Common myeloid progenitor, CD34-positive (primary cell): Measurements from ENCODE around the gene TXN.
"Not testable (repeated sequence)": the region's sequence is repeated elsewhere in the genome, so short reads cannot be mapped to it uniquely, and the experiment has no call there.

Source experiments
- CTCF ChIA-PET: fragments of 350-600 bp; sonication (Branson Sonifier 250); formaldehyde crosslinking; loops from one replicate; lab custom pipeline; 2021; ENCODE audit warnings: antibody characterized with exemption; lab: Charles Lee
- POLR2A ChIA-PET: fragments of 350-600 bp; sonication (Branson Sonifier 250); formaldehyde crosslinking; loops from one replicate; lab custom pipeline; 2021; ENCODE audit warnings: antibody characterized with exemption; lab: Charles Lee
- DNase-seq, 3 donors: peaks; one replicate each; pipeline versions ENCODE4 v3.0.0 to v3.0.0-alpha.2; 2013
- H3K27ac ChIP-seq, 2 experiments: 1 replicate in 1 of 2; 2 replicates in 1 of 2; pipeline ENCODE4 v1.7.0; 2013; ENCODE audit warnings: inconsistent platforms in 2 of 2, low read length in 2 of 2, mild to moderate bottlenecking in 2 of 2, low read depth in 1 of 2, moderate library complexity in 1 of 2; ENCODE audit not compliant: severe bottlenecking in 2 of 2, insufficient read depth in 1 of 2, poor library complexity in 1 of 2
- H3K27me3 ChIP-seq, 5 experiments: replicated peaks in 2 of 5; 1 replicate in 3 of 5; 2 replicates in 2 of 5; pipeline versions ENCODE4 v1.6.1 to v1.7.0; 2013; ENCODE audit warnings: low read length in 4 of 5, mild to moderate bottlenecking in 2 of 5, moderate library complexity in 2 of 5, inconsistent platforms in 1 of 5; ENCODE audit not compliant: insufficient read depth in 5 of 5, control insufficient read depth in 4 of 5
- H3K36me3 ChIP-seq, 4 experiments: 1 replicate in 2 of 4; 2 replicates in 2 of 4; pipeline versions ENCODE4 v1.6.1 to v1.7.0; 2013; ENCODE audit warnings: low read length in 3 of 4, control low read depth in 1 of 4, mild to moderate bottlenecking in 1 of 4; ENCODE audit not compliant: control insufficient read depth in 4 of 4, insufficient read depth in 4 of 4
- H3K4me1 ChIP-seq, 4 experiments: 1 replicate in 3 of 4; 2 replicates in 1 of 4; pipeline versions ENCODE4 v1.6.1 to v1.7.1; 2013; ENCODE audit warnings: low read length in 3 of 4, mild to moderate bottlenecking in 3 of 4, control low read depth in 1 of 4, inconsistent platforms in 1 of 4, moderate library complexity in 1 of 4; ENCODE audit not compliant: control insufficient read depth in 4 of 4, insufficient read depth in 4 of 4; ENCODE audit errors: control extremely low read depth in 1 of 4
- H3K4me3 ChIP-seq, 7 experiments: 1 replicate in 4 of 7; 2 replicates in 3 of 7; pipeline versions ENCODE4 v1.5.1 to v1.7.0; 2013; ENCODE audit warnings: mild to moderate bottlenecking in 7 of 7, low read length in 6 of 7, moderate library complexity in 6 of 7, inconsistent platforms in 2 of 7, low read depth in 2 of 7, control low read depth in 1 of 7; ENCODE audit not compliant: insufficient read depth in 4 of 7, control insufficient read depth in 1 of 7; ENCODE audit errors: extremely low read depth in 1 of 7
- H3K9me3 ChIP-seq, 5 experiments: 1 replicate in 4 of 5; 2 replicates in 1 of 5; pipeline versions ENCODE4 v1.6.1 to v1.7.1; 2013; ENCODE audit warnings: low read length in 4 of 5, mild to moderate bottlenecking in 2 of 5, inconsistent platforms in 1 of 5, low read depth in 1 of 5, moderate library complexity in 1 of 5; ENCODE audit not compliant: control insufficient read depth in 4 of 5, insufficient read depth in 2 of 5; ENCODE audit errors: control extremely low read depth in 1 of 5
- WGBS: methylation state at CpG from one replicate; pipeline ENCODE4 v1.1.5; 2013; ENCODE audit not compliant: insufficient coverage; 5-methylcytosine and 5-hydroxymethylcytosine counted together

TXN gene

DNA sequence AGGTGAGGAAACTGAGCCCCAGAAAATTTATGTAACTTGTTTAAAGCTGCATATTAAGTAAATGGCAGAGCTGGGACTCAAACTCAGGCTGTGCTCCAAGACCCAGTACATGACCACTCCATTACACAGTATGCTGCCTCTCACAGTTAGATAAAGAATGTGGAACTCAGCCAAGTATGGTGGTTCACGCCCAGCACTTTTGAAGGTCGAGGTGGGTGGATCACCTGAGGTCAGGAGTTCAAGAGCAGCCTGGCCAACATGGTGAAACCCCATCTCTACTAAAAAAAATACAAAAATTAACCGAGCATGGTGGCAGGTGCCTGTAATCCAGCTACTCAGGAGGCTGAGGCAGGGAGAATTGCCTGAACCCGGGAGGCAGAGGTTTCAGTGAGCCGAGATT, 50.7 kb downstream of the TXN start:
- POLR2A ChIA-PET, H3K27ac ChIP-seq, H3K4me1 ChIP-seq, H3K27me3 ChIP-seq, DNase-seq, H3K4me3 ChIP-seq, H3K36me3 ChIP-seq, H3K9me3 ChIP-seq: not testable (repeated sequence)
- CTCF ChIA-PET: interaction anchor here (0.9 to 1.6 kb wide), 2 partner anchors 10 to 18 kb away, joined by 3 read pairs; no protein-coding TSS in a partner anchor
- WGBS: 97% methylated on average over 4 of the region's 5 CpGs

DNA sequence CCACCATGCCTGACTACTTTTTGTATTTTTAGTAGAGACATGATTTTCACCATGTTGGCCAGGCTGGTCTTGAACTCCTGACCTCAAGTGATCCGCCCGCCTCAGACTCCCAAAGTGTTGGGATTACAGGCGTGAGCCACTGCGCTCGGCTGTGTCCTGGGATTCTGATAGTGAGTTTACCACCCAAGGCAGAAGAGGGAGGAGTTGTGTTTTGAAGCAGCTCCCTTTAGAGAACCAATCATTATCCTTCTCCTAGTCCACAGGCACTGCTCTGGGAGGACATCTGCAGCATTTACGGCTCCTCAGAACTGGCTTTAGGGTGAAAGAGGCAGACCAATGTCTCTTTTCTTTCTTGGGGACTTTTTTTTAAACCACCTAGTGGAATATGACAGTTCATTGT, 54.1 kb downstream of the TXN start:
- Histone ChIP-seq H3K9me3 (no peaks in the 10 kb centered on the region), H3K27ac (no peak overlapping the region), H3K4me1 (peaks cover 0 to 2% (median 0%) of the 10 kb centered on the region in 4 experiments), H3K27me3 (no peaks in the 10 kb centered on the region), H3K4me3 (no peak overlapping the region), H3K36me3 (no peaks in the 10 kb centered on the region)
- no CpG with 5 or more reads among the region's 6 CpGs for WGBS
- ChIA-PET CTCF (interaction anchor here (1.0 to 1.5 kb wide), 2 partner anchors 14 to 299 kb away, joined by 3 to 4 read pairs; no protein-coding TSS in a partner anchor), POLR2A (no interaction called here)
- DNase-seq: no peak

- no peaks in the 10 kb centered on the region for H3K9me3 ChIP-seq
- WGBS: no CpG with 5 or more reads among the region's 2 CpGs
- H3K36me3 ChIP-seq: no peaks in the 10 kb centered on the region
- H3K27me3 ChIP-seq: no peaks in the 10 kb centered on the region
- POLR2A ChIA-PET: no interaction called here
- peaks cover 0 to under 1% (median 0%) of the 10 kb centered on the region in 4 experiments for H3K4me1 ChIP-seq
- CTCF ChIA-PET: interaction anchor here (0.8 to 1.6 kb wide), 2 partner anchors 10 to 353 kb away, joined by 3 to 6 read pairs; no protein-coding TSS in a partner anchor
- no peak overlapping the region for H3K27ac ChIP-seq
- DNase-seq: no peak
- no peak overlapping the region for H3K4me3 ChIP-seq
These were observed 56.7 kb downstream of the TXN start for GRCh38 chr9:110199643-110200042.

DNA sequence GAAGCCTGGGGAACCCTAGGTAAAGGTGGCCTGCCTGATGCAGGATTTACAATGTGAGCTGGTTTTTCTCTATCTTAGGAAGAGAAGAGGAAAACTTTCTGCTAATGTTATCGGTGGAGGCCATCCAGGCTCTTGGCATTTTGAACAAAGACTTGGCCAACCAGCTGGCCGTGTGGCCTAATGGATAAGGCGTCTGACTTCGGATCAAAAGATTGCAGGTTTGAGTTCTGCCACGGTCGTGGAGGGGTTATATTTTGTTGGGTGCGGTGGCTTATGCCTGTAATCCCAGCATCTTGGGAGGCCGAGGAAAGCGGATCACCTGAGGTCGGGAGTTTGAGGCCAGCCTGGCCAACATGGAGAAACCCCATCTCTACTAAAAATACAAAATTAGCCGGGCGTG, 58.0 kb downstream of the TXN start:
- Histone ChIP-seq H3K4me1 (peaks cover 0 to 10% (median 7%) of the 10 kb centered on the region in 4 experiments), H3K36me3 (no peaks in the 10 kb centered on the region), H3K9me3 (no peaks in the 10 kb centered on the region), H3K4me3 (no peak overlapping the region), H3K27ac (no peak overlapping the region), H3K27me3 (no peaks in the 10 kb centered on the region)
- DNase-seq: no peak
- ChIA-PET CTCF (interaction anchor here (1.0 to 1.7 kb wide), 5 partner anchors 11 to 20 kb away, joined by 3 to 6 read pairs (median 4); no protein-coding TSS in a partner anchor), POLR2A (interaction anchor here (0.7 kb wide), 1 partner anchor 195 kb away, joined by 4 read pairs; no protein-coding TSS in a partner anchor)
- 94% methylated on average over 3 of the region's 12 CpGs for WGBS

DNA sequence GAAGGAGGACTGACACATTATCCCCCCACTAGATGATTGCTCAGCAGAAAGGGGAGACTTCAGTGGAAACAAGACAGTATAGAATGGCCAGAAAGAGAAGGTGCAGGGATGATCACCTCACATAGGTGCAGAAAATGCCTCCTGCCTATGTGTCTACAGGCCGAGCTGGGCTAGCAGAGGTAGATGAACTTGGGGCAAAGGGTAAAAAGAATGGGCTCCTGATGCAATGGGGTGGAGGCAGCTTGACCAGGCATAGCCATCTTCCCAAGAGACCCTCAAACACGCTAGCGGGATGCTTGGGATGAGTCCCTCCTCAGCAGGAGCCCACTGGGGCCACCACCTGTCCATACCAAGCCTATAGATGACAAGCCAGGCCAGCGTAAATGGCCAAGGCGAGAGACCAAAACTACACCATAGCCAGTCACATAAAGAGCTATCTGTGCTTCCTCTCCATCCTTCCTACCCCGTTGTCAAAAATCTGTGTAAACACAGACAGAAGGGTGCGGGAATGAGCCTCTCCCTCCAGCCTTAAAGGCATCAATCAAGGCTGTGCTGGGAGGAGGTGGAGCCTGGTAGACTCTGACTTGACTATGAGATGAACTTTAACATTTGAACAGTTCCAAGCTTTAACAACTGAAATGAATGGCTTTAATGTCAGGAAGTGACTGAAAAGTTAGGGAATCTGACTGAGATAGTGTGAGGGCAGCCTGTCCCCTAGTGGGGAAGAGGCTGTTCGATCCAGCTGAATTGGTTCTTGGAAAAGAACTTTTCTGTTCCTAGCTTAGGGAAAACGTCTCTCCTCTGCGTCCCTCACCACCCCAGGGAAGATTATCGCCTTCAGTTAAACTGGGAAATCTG, 58.7 kb downstream of the TXN start:
- no peak overlapping the region for H3K27ac ChIP-seq
- ChIA-PET POLR2A (no interaction called here), CTCF (interaction anchor here (1.0 to 1.7 kb wide), 5 partner anchors 14 to 21 kb away, joined by 3 to 6 read pairs (median 3); no protein-coding TSS in a partner anchor)
- no peaks in the 10 kb centered on the region for H3K36me3 ChIP-seq
- H3K9me3 ChIP-seq: no peaks in the 10 kb centered on the region
- no peak overlapping the region for H3K4me3 ChIP-seq
- H3K27me3 ChIP-seq: no peaks in the 10 kb centered on the region
- WGBS: 97% methylated on average over 10 of the region's 11 CpGs
- DNase-seq: no peak
- peaks cover 2 to 18% (median 14%) of the 10 kb centered on the region in 4 experiments for H3K4me1 ChIP-seq

DNA sequence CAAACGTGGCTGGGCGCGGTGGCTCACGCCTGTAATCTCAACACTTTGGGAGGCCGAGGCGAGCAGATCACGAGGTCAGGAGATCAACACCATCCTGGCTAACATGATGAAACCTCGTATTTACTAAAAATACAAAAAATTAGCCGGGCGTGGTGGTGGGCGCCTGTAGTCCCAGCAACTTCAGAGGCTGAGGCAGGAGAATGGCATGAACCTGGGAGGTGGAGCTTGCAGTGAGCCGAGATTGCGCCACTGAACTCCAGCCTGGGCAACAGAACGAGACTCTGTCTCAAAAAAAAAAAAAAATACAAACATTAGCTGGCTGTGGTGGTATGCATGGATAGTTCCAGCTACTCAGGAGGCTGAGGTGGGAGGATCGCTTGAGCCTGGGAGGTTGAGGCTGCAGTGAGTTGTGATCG, 60.2 kb downstream of the TXN start:
- H3K4me3 ChIP-seq, H3K9me3 ChIP-seq, DNase-seq, POLR2A ChIA-PET, H3K36me3 ChIP-seq, H3K27ac ChIP-seq, H3K27me3 ChIP-seq: not testable (repeated sequence)
- WGBS: 82% methylated on average over 7 of the region's 16 CpGs
- CTCF ChIA-PET: interaction anchor here (2.0 kb wide), 1 partner anchor 12 kb away, joined by 10 read pairs; no protein-coding TSS in a partner anchor
- H3K4me1 ChIP-seq: peaks cover 2 to 27% (median 22%) of the 10 kb centered on the region in 4 experiments
